Measurements from ENCODE around the gene PVALB.

Gene PVALB

DNA sequence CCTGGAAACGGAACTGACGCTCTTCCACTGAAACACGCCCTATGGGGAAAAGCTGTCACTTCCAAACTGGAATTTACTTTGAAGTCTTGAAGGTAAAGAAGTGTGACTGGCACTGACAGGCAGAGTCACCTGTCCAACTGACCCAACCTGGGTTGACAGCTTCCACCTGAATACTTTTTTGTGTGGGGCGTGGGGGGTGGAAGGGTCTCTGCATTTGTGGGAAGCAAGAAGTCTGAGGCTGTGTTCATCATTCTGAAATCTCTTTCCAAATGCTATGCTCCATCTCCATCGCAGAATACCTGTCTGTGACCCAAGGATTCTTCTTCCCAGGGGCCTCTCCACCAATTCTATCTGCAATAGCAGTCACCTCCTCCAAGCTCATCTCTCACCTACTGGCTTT is 48.7 kb downstream of the PVALB start:
- no peak for ATAC-seq (ENCODE audit: insufficient read depth, low read depth)

DNA sequence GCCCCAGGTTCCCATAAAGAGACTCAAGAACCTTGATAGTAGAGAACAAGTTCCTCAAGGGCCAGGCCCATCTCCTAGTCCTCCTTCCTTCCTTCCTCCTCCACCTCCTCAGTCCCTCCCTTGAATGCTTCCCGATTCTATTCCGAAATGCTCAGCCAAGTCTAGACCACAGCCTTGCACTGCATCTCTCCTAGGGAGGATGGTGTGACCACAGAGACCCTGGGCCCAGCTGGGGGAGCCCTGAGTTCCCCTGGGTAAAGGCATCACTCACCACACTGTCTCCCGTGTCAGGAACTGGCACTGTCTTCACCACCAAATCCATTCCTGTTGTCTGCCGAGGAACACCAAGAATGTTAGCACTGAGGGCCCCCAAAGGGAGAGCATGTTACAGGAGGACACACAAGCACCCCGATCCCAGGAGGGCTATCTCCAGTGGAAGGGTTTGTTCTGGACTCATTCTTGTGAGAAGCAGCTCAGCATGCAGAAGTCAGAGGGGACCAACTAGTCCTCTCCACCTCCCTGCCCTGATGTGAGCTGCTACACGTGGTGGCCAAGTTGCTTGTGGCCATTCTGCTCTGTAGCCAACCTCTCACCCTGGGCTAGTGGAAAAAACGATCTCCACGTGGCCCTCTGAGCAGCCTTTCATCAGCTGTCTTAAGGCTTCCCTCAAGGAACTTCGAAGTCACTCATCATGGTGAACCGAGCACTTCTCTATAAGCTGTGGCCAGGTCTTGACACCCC is 49.6 kb downstream of the PVALB start:
- no peak for ATAC-seq (ENCODE audit: insufficient read depth, low read depth)
- no peak for TF ChIP-seq EZH2 (IDR thresholded peaks at IDR 0.05; ENCODE audit: borderline replicate concordance, low read depth, low read length, severe bottlenecking)
- TF ChIP-seq, protein P1, sequence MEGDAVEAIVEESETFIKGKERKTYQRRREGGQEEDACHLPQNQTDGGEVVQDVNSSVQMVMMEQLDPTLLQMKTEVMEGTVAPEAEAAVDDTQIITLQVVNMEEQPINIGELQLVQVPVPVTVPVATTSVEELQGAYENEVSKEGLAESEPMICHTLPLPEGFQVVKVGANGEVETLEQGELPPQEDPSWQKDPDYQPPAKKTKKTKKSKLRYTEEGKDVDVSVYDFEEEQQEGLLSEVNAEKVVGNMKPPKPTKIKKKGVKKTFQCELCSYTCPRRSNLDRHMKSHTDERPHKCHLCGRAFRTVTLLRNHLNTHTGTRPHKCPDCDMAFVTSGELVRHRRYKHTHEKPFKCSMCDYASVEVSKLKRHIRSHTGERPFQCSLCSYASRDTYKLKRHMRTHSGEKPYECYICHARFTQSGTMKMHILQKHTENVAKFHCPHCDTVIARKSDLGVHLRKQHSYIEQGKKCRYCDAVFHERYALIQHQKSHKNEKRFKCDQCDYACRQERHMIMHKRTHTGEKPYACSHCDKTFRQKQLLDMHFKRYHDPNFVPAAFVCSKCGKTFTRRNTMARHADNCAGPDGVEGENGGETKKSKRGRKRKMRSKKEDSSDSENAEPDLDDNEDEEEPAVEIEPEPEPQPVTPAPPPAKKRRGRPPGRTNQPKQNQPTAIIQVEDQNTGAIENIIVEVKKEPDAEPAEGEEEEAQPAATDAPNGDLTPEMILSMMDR (IDR thresholded peaks at IDR 0.05; ENCODE audit: borderline replicate concordance, extremely low read depth, low read length, poor library complexity, severe bottlenecking) = no peak
- Histone ChIP-seq H3K4me1 (ENCODE audit: insufficient read depth, low read length) (no peaks in the 10 kb centered on the region), H3K36me3 (ENCODE audit: insufficient read depth, low read length) (peaks cover 33% of the 10 kb centered on the region), H3K4me2 (ENCODE audit: insufficient read depth, low read length) (no peak overlapping the region), H2AFZ (ENCODE audit: low read depth, low read length) (no peak overlapping the region), H3K27ac (ENCODE audit: low read length) (no peak overlapping the region), H3K4me3 (ENCODE audit: low read depth in 1 of 2, low read length in 2 of 2) (no peak overlapping the region), H3K9me3 (ENCODE audit: insufficient read depth, low read length, severe bottlenecking) (no peaks in the 10 kb centered on the region), H3K27me3 (ENCODE audit: insufficient read depth, low read length, poor library complexity) (no peaks in the 10 kb centered on the region), H3K9ac (ENCODE audit: low read depth, low read length) (no peak overlapping the region), H4K20me1 (ENCODE audit: insufficient read depth, low read length) (no peaks in the 10 kb centered on the region), H3K79me2 (ENCODE audit: insufficient read depth, low read length) (no peaks in the 10 kb centered on the region)
- DNase-seq = no peak

More for the DNA sequence above, 48.7 kb downstream of the PVALB start:
- TF ChIP-seq EZH2 (IDR thresholded peaks at IDR 0.05; ENCODE audit: borderline replicate concordance, low read depth, low read length, severe bottlenecking) = no peak
- TF ChIP-seq, protein P1 (IDR thresholded peaks at IDR 0.05; ENCODE audit: borderline replicate concordance, extremely low read depth, low read length, poor library complexity, severe bottlenecking) = no peak
- Histone ChIP-seq H3K4me2 (ENCODE audit: insufficient read depth, low read length) (no peak overlapping the region), H4K20me1 (ENCODE audit: insufficient read depth, low read length) (no peaks in the 10 kb centered on the region), H3K9ac (ENCODE audit: low read depth, low read length) (no peak overlapping the region), H3K27ac (ENCODE audit: low read length) (no peak overlapping the region), H3K79me2 (ENCODE audit: insufficient read depth, low read length) (no peaks in the 10 kb centered on the region), H3K27me3 (ENCODE audit: insufficient read depth, low read length, poor library complexity) (no peaks in the 10 kb centered on the region), H2AFZ (ENCODE audit: low read depth, low read length) (no peak overlapping the region), H3K4me1 (ENCODE audit: insufficient read depth, low read length) (no peaks in the 10 kb centered on the region), H3K36me3 (ENCODE audit: insufficient read depth, low read length) (peaks cover 27% of the 10 kb centered on the region), H3K9me3 (ENCODE audit: insufficient read depth, low read length, severe bottlenecking) (no peaks in the 10 kb centered on the region), H3K4me3 (ENCODE audit: low read depth in 1 of 2, low read length in 2 of 2) (no peak overlapping the region)
- DNase-seq = no peak

DNA sequence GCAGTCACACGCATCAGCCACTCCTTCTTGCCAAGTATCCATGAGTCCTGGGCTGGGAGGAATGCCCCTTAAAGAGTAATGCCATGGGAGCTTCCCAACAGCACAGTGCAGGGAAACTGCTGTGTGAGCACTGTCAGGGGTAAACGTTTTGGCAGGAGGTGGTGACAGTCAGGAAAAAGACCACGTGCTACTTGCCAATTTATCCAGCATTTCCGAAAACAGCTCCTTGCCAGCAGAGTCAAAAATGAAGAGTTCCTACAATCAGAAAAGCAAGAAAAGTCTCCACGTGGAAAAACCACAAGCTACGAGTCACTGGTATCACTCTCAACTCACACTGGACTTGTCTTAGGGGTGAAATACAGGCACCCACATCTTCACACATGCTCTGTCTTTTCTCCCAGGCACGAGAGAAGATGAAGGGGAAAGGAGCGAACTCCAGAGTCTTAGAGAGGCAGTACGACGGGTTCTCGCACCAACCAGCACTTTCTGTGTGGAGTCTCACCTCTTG is 50.8 kb downstream of the PVALB start:
- Histone ChIP-seq H2AFZ (ENCODE audit: low read depth, low read length) (no peak overlapping the region), H3K36me3 (ENCODE audit: insufficient read depth, low read length) (peaks cover 34% of the 10 kb centered on the region), H3K27me3 (ENCODE audit: insufficient read depth, low read length, poor library complexity) (no peaks in the 10 kb centered on the region), H3K9me3 (ENCODE audit: insufficient read depth, low read length, severe bottlenecking) (no peaks in the 10 kb centered on the region), H3K27ac (ENCODE audit: low read length) (no peak overlapping the region), H3K9ac (ENCODE audit: low read depth, low read length) (no peak overlapping the region), H3K4me2 (ENCODE audit: insufficient read depth, low read length) (no peak overlapping the region), H3K4me3 (ENCODE audit: low read depth in 1 of 2, low read length in 2 of 2) (no peak overlapping the region), H3K79me2 (ENCODE audit: insufficient read depth, low read length) (no peaks in the 10 kb centered on the region), H4K20me1 (ENCODE audit: insufficient read depth, low read length) (no peaks in the 10 kb centered on the region), H3K4me1 (ENCODE audit: insufficient read depth, low read length) (no peaks in the 10 kb centered on the region)
- no peak for ATAC-seq (ENCODE audit: insufficient read depth, low read depth)
- no peak for DNase-seq
- TF ChIP-seq, protein P1 (IDR thresholded peaks at IDR 0.05; ENCODE audit: borderline replicate concordance, extremely low read depth, low read length, poor library complexity, severe bottlenecking) = no peak
- TF ChIP-seq EZH2 (IDR thresholded peaks at IDR 0.05; ENCODE audit: borderline replicate concordance, low read depth, low read length, severe bottlenecking) = no peak
